Stimulated activated memory B cell treated with anti-CD40 and anti-IgM and Interleukin-4, amounts not matched to agents 10 μg/mL and 1 μg/mL and 100 μg/mL, for 72 hours (primary cell): ENCODE measurements around the gene RAET1L.
"Not testable (repeated sequence)": the region's sequence is repeated elsewhere in the genome, so short reads cannot be mapped to it uniquely, and the experiment has no call there.

Experiments
- ATAC-seq: fragments of 150-1000 bp; cut with Tn5 transposase; 2 replicates; pipeline ENCODE4 v1.10.0; 2021
- H3K27ac Mint-ChIP-seq: one replicate; pipeline ENCODE4 v1.8.0; 2022; ENCODE audit warnings: mild to moderate bottlenecking, mixed read lengths
- H3K27me3 Mint-ChIP-seq: one replicate; pipeline ENCODE4 v1.8.0; 2022; ENCODE audit warnings: mixed read lengths
- H3K36me3 Mint-ChIP-seq: one replicate; pipeline ENCODE4 v1.8.0; 2022; ENCODE audit warnings: mixed read lengths
- H3K4me1 Mint-ChIP-seq: one replicate; pipeline ENCODE4 v1.8.0; 2022; ENCODE audit warnings: mixed read lengths
- H3K4me3 Mint-ChIP-seq: one replicate; pipeline ENCODE4 v1.8.0; 2022; ENCODE audit warnings: mild to moderate bottlenecking, moderate library complexity, mixed read lengths
- H3K9me3 Mint-ChIP-seq: one replicate; pipeline ENCODE4 v1.8.0; 2022; ENCODE audit warnings: mixed read lengths

Gene RAET1L

GRCh38 chr6:150025201-150025917 is at the start of gene RAET1L:
TSS of gene RAET1L (minus strand) at chr6:150025532. CDS start at chr6:150025471, 61 bp downstream.
- peak within 1 kb of the TSS; percentile 54 for H3K4me3 Mint-ChIP-seq
- H3K27ac Mint-ChIP-seq, result no peak within 1 kb of the TSS
- peaks cover 50% of the 10 kb centered on the region for H3K27me3 Mint-ChIP-seq
- peaks cover 51% of the 10 kb centered on the region for H3K4me1 Mint-ChIP-seq
- ATAC-seq, result peak; percentile 56
- no peaks in the 10 kb centered on the region for H3K9me3 Mint-ChIP-seq
- no peaks in the 10 kb centered on the region for H3K36me3 Mint-ChIP-seq

- Mint-ChIP-seq H3K27me3 (peaks cover 57% of the 10 kb centered on the region), H3K36me3 (no peaks in the 10 kb centered on the region), H3K4me1 (peaks cover 16% of the 10 kb centered on the region), H3K4me3 (no peak overlapping the region), H3K27ac (no peak overlapping the region), H3K9me3 (no peaks in the 10 kb centered on the region)
- no peak for ATAC-seq
Observed at GRCh38 chr6:150075034-150075421, 49.7 kb upstream of the RAET1L start.

GRCh38 chr6:150074396-150075033 is 49.2 kb upstream of the RAET1L start:
- H3K27ac Mint-ChIP-seq, H3K9me3 Mint-ChIP-seq, ATAC-seq, H3K4me3 Mint-ChIP-seq, H3K36me3 Mint-ChIP-seq: not testable (repeated sequence)
- Mint-ChIP-seq H3K27me3 (peaks cover 51% of the 10 kb centered on the region), H3K4me1 (peaks cover 17% of the 10 kb centered on the region)

- Mint-ChIP-seq H3K9me3 (no peaks in the 10 kb centered on the region), H3K4me1 (peaks cover 29% of the 10 kb centered on the region), H3K36me3 (no peaks in the 10 kb centered on the region), H3K27me3 (peaks cover 36% of the 10 kb centered on the region), H3K4me3 (no peak overlapping the region), H3K27ac (no peak overlapping the region)
- ATAC-seq, result no peak
Observed at GRCh38 chr6:150072201-150072600, 46.9 kb upstream of the RAET1L start.

- Mint-ChIP-seq H3K4me1 (peaks cover 29% of the 10 kb centered on the region), H3K4me3 (no peak overlapping the region), H3K36me3 (peaks cover 7% of the 10 kb centered on the region), H3K9me3 (no peaks in the 10 kb centered on the region), H3K27ac (no peak overlapping the region), H3K27me3 (peaks cover 35% of the 10 kb centered on the region)
- ATAC-seq, result no peak
Observed at GRCh38 chr6:150070236-150070818, 45.0 kb upstream of the RAET1L start.

GRCh38 chr6:150069706-150070105 is 44.4 kb upstream of the RAET1L start:
- Mint-ChIP-seq H3K27me3 (peaks cover 35% of the 10 kb centered on the region), H3K4me3 (no peak overlapping the region), H3K27ac (no peak overlapping the region), H3K4me1 (peaks cover 29% of the 10 kb centered on the region), H3K36me3 (peaks cover 10% of the 10 kb centered on the region), H3K9me3 (no peaks in the 10 kb centered on the region)
- no peak for ATAC-seq

GRCh38 chr6:150068720-150069648 is 43.7 kb upstream of the RAET1L start, which contains the start of gene ULBP3:
TSS of gene ULBP3 (minus strand) at chr6:150069121. CDS start at chr6:150069066, 55 bp downstream.
- H3K4me3 Mint-ChIP-seq, result peak within 1 kb of the TSS; percentile 82
- H3K9me3 Mint-ChIP-seq, result no peaks in the 10 kb centered on the region
- H3K4me1 Mint-ChIP-seq, result peaks cover 29% of the 10 kb centered on the region
- peaks cover 14% of the 10 kb centered on the region for H3K36me3 Mint-ChIP-seq
- peaks cover 30% of the 10 kb centered on the region for H3K27me3 Mint-ChIP-seq
- peak; percentile 94 for ATAC-seq
- peak within 1 kb of the TSS; percentile 38 for H3K27ac Mint-ChIP-seq

GRCh38 chr6:150068151-150068550 is 42.8 kb upstream of the RAET1L start:
- peak overlapping the region; percentile 82 for H3K4me3 Mint-ChIP-seq
- peaks cover 21% of the 10 kb centered on the region for H3K27me3 Mint-ChIP-seq
- no peaks in the 10 kb centered on the region for H3K9me3 Mint-ChIP-seq
- H3K27ac Mint-ChIP-seq, result peak overlapping the region; percentile 38
- H3K4me1 Mint-ChIP-seq, result peaks cover 29% of the 10 kb centered on the region
- peaks cover 19% of the 10 kb centered on the region for H3K36me3 Mint-ChIP-seq
- ATAC-seq, result no peak

GRCh38 chr6:150065083-150065482 is 39.8 kb upstream of the RAET1L start:
- Mint-ChIP-seq H3K9me3 (no peaks in the 10 kb centered on the region), H3K4me1 (peaks cover 20% of the 10 kb centered on the region), H3K27me3 (peaks cover 14% of the 10 kb centered on the region), H3K27ac (no peak overlapping the region), H3K4me3 (no peak overlapping the region), H3K36me3 (peaks cover 19% of the 10 kb centered on the region)
- no peak for ATAC-seq

GRCh38 chr6:150063640-150064039 is 38.3 kb upstream of the RAET1L start:
- Mint-ChIP-seq H3K27ac (no peak overlapping the region), H3K27me3 (peaks cover 29% of the 10 kb centered on the region), H3K36me3 (peaks cover 19% of the 10 kb centered on the region), H3K9me3 (no peaks in the 10 kb centered on the region), H3K4me1 (peaks cover 19% of the 10 kb centered on the region), H3K4me3 (no peak overlapping the region)
- no peak for ATAC-seq

- Mint-ChIP-seq H3K27me3 (peaks cover 46% of the 10 kb centered on the region), H3K4me1 (peaks cover 12% of the 10 kb centered on the region)
- H3K27ac Mint-ChIP-seq, H3K36me3 Mint-ChIP-seq, H3K9me3 Mint-ChIP-seq, H3K4me3 Mint-ChIP-seq: not testable (repeated sequence)
- peak; percentile 81 for ATAC-seq
Observed at GRCh38 chr6:150059973-150060372, 34.6 kb upstream of the RAET1L start.

- Mint-ChIP-seq H3K9me3 (peaks cover 10% of the 10 kb centered on the region), H3K27ac (no peak overlapping the region), H3K36me3 (peaks cover 5% of the 10 kb centered on the region), H3K4me1 (peaks cover 12% of the 10 kb centered on the region), H3K27me3 (peaks cover 56% of the 10 kb centered on the region), H3K4me3 (no peak overlapping the region)
- ATAC-seq, result no peak
Observed at GRCh38 chr6:150058986-150059385, 33.7 kb upstream of the RAET1L start.

- H3K27ac Mint-ChIP-seq, result no peak overlapping the region
- peaks cover 12% of the 10 kb centered on the region for H3K4me1 Mint-ChIP-seq
- H3K9me3 Mint-ChIP-seq, result peaks cover 10% of the 10 kb centered on the region
- H3K36me3 Mint-ChIP-seq, result no peaks in the 10 kb centered on the region
- H3K4me3 Mint-ChIP-seq, result no peak overlapping the region
- ATAC-seq, result no peak
- peaks cover 63% of the 10 kb centered on the region for H3K27me3 Mint-ChIP-seq
Observed at GRCh38 chr6:150058231-150058792, 33.0 kb upstream of the RAET1L start.

- H3K4me1 Mint-ChIP-seq, result peaks cover 12% of the 10 kb centered on the region
- H3K27ac Mint-ChIP-seq, result no peak overlapping the region
- ATAC-seq, result no peak
- H3K36me3 Mint-ChIP-seq, result no peaks in the 10 kb centered on the region
- H3K27me3 Mint-ChIP-seq, result peaks cover 70% of the 10 kb centered on the region
- H3K4me3 Mint-ChIP-seq, result no peak overlapping the region
- peaks cover 10% of the 10 kb centered on the region for H3K9me3 Mint-ChIP-seq
Observed at GRCh38 chr6:150057501-150057951, 32.2 kb upstream of the RAET1L start.
